Activated CD4-positive, alpha-beta T cell treated with anti-CD3 and anti-CD28 coated beads for 1 hour (primary cell): Measurements from ENCODE around the gene USH1G.
A peak's percentile ranks its signal among the peaks of the same experiment; 100 is the strongest.
"Not testable (repeated sequence)": the region's sequence is repeated elsewhere in the genome, so short reads cannot be mapped to it uniquely, and the experiment has no call there.

ENCODE experiments used
- DNase-seq: peaks from one replicate; pipeline ENCODE4 v3.0.0-alpha.2; 2020

The USH1G gene

GRCh38 chr17:74922694-74923537 lies at the start of gene USH1G:
USH1G (minus strand) TSS chr17:74923255; CDS start chr17:74923073, 182 bp downstream.
- no peak for DNase-seq

- DNase-seq = peak; percentile 72
Observed at GRCh38 chr17:74972107-74972972, 49.3 kb upstream of the USH1G start, which contains the start of gene HID1. HID1 (minus strand) TSS chr17:74972759; CDS start chr17:74972656, 103 bp downstream.

- DNase-seq = no peak
Observed at GRCh38 chr17:74971842-74972106, 48.7 kb upstream of the USH1G start.

GRCh38 chr17:74971069-74971841 lies 48.2 kb upstream of the USH1G start:
- DNase-seq = no peak

- DNase-seq = no peak
Observed at GRCh38 chr17:74970395-74970794, 47.3 kb upstream of the USH1G start.

GRCh38 chr17:74969501-74969900 lies 46.4 kb upstream of the USH1G start:
- not testable (repeated sequence) for DNase-seq

GRCh38 chr17:74968361-74968780 lies 45.3 kb upstream of the USH1G start:
- DNase-seq = no peak

GRCh38 chr17:74964988-74965622 lies 42.0 kb upstream of the USH1G start:
- no peak for DNase-seq

- DNase-seq = no peak
Observed at GRCh38 chr17:74964246-74964761, 41.2 kb upstream of the USH1G start.

GRCh38 chr17:74963656-74964055 lies 40.6 kb upstream of the USH1G start:
- DNase-seq = no peak

GRCh38 chr17:74962622-74963394 lies 39.8 kb upstream of the USH1G start:
- no peak for DNase-seq

GRCh38 chr17:74961657-74962350 lies 38.7 kb upstream of the USH1G start:
- peak; percentile 74 for DNase-seq

GRCh38 chr17:74960570-74961342 lies 37.7 kb upstream of the USH1G start:
- DNase-seq = peak; percentile 34

GRCh38 chr17:74959826-74960515 lies 36.9 kb upstream of the USH1G start:
- no peak for DNase-seq

GRCh38 chr17:74957935-74958740 lies 35.1 kb upstream of the USH1G start:
- DNase-seq = peak; percentile 64

GRCh38 chr17:74956093-74956492 lies 33.0 kb upstream of the USH1G start:
- no peak for DNase-seq

GRCh38 chr17:74954665-74955421 lies 31.8 kb upstream of the USH1G start:
- DNase-seq = no peak

GRCh38 chr17:74954115-74954514 lies 31.1 kb upstream of the USH1G start:
- DNase-seq = no peak
